Breast epithelium (tissue), 4 donors: ENCODE data around the gene PISD. TPM values are rescaled to one million over a fixed set of nuclear protein-coding genes. Genes with fewer than 3 reads are reported as not detected.
A peak's percentile ranks its signal among the peaks of the same experiment; 100 is the strongest.

Experiments
- DNase-seq, 2 donors: peaks; one replicate each; pipeline ENCODE4 v3.0.0-alpha.2; 2019; ENCODE audit warnings: low spot score in 2 of 2
- H3K27ac ChIP-seq, 2 donors: fragments of 200-600 bp; sonication (generic) in 1 of 2; one replicate each; pipeline ENCODE4 v1.5.1; 2016 to 2019; ENCODE audit warnings: mild to moderate bottlenecking in 1 of 2
- H3K27me3 ChIP-seq, 2 donors: fragments of 200-600 bp; sonication (generic) in 1 of 2; one replicate each; pipeline versions ENCODE4 v1.5.1 to v1.6.0; 2017 to 2019; ENCODE audit warnings: control low read depth in 1 of 2, mild to moderate bottlenecking in 1 of 2
- H3K36me3 ChIP-seq: fragments of 200-600 bp; one replicate; pipeline ENCODE4 v1.5.1; 2019
- H3K4me1 ChIP-seq, 2 donors: fragments of 200-600 bp; sonication (generic); one replicate each; pipeline ENCODE4 v1.5.1; 2016 to 2019; ENCODE audit warnings: control low read depth in 1 of 2
- H3K4me3 ChIP-seq, 3 donors: fragments of 200-600 bp; sonication (generic); 1 replicate in 2 of 3; 2 replicates in 1 of 3; pipeline ENCODE4 v1.5.1; 2016 to 2019; ENCODE audit warnings: mild to moderate bottlenecking in 3 of 3, moderate library complexity in 2 of 3
- H3K9me3 ChIP-seq, 2 donors: fragments of 200-600 bp; sonication (generic) in 1 of 2; one replicate each; pipeline ENCODE4 v1.5.1; 2016 to 2019; ENCODE audit warnings: control low read depth in 1 of 2
- POLR2A ChIP-seq: fragments of 450-650 bp; IDR thresholded peaks from one replicate; pipeline ENCODE4 v1.6.1; 2016; ENCODE audit warnings: antibody characterized with exemption, mild to moderate bottlenecking, moderate library complexity
- POLR2AphosphoS5 ChIP-seq, 3 donors: sonication (generic); formaldehyde crosslinking; IDR thresholded peaks; one replicate each; pipeline ENCODE4 v1.6.1; 2017; ENCODE audit warnings: antibody characterized with exemption in 3 of 3
- intact Hi-C: fragments of 100-400 bp; cut with DNase I; formaldehyde crosslinking; loops from one replicate; pipeline ENCODE4 v1.15.1; 2023; ENCODE audit warnings: low total_unique reads
- total RNA-seq, 3 donors: library from RNA; depleted of rRNA; stranded (reverse); fragments of >200 nt; gene quantifications; one replicate each; pipeline ENCODE4 v1.1.0, GENCODE V29; 2016
- TF ChIP-seq, protein P1 (sequence below), 3 donors: fragments of 450-650 bp; IDR thresholded peaks; one replicate each; pipeline ENCODE4 v1.5.1; 2016 to 2017; ENCODE audit warnings: antibody characterized with exemption in 3 of 3, mild to moderate bottlenecking in 3 of 3, moderate library complexity in 3 of 3

The PISD gene
- total RNA-seq, 3 donors from 2014 or later = 49.6 to 58.7 (median 57.0) TPM

DNA sequence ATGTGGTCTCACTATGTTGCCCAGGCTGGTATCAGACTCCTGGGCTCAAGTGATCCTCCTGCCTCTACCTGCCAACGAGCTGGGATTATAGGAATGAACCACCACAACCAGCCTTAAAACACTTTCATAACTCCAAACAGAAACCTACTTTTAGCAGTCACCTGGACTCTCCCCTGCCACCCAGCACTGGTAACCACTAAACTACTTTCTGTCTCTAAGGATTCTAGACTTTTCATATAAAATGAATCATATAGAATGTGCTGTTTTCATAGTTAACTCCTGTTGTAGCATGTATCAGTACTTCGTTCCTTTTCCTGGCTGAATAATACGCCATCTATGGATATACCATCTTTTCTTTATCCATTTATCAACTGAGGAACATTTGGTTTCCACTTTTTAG is 29.4 kb upstream of the PISD start:
- Histone ChIP-seq H3K4me3 (no peak overlapping the region), H3K27me3 (no peaks in the 10 kb centered on the region), H3K36me3 (no peaks in the 10 kb centered on the region), H3K9me3 (no peaks in the 10 kb centered on the region), H3K4me1 (no peaks in the 10 kb centered on the region), H3K27ac (no peak overlapping the region)
- intact Hi-C loops = no loop called here
- no peak for DNase-seq
- TF ChIP-seq POLR2A (no peak), POLR2AphosphoS5 (IDR thresholded peaks at IDR 0.05) (no peak)
- TF ChIP-seq, protein P1, sequence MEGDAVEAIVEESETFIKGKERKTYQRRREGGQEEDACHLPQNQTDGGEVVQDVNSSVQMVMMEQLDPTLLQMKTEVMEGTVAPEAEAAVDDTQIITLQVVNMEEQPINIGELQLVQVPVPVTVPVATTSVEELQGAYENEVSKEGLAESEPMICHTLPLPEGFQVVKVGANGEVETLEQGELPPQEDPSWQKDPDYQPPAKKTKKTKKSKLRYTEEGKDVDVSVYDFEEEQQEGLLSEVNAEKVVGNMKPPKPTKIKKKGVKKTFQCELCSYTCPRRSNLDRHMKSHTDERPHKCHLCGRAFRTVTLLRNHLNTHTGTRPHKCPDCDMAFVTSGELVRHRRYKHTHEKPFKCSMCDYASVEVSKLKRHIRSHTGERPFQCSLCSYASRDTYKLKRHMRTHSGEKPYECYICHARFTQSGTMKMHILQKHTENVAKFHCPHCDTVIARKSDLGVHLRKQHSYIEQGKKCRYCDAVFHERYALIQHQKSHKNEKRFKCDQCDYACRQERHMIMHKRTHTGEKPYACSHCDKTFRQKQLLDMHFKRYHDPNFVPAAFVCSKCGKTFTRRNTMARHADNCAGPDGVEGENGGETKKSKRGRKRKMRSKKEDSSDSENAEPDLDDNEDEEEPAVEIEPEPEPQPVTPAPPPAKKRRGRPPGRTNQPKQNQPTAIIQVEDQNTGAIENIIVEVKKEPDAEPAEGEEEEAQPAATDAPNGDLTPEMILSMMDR (IDR thresholded peaks at IDR 0.05) = no peak

DNA sequence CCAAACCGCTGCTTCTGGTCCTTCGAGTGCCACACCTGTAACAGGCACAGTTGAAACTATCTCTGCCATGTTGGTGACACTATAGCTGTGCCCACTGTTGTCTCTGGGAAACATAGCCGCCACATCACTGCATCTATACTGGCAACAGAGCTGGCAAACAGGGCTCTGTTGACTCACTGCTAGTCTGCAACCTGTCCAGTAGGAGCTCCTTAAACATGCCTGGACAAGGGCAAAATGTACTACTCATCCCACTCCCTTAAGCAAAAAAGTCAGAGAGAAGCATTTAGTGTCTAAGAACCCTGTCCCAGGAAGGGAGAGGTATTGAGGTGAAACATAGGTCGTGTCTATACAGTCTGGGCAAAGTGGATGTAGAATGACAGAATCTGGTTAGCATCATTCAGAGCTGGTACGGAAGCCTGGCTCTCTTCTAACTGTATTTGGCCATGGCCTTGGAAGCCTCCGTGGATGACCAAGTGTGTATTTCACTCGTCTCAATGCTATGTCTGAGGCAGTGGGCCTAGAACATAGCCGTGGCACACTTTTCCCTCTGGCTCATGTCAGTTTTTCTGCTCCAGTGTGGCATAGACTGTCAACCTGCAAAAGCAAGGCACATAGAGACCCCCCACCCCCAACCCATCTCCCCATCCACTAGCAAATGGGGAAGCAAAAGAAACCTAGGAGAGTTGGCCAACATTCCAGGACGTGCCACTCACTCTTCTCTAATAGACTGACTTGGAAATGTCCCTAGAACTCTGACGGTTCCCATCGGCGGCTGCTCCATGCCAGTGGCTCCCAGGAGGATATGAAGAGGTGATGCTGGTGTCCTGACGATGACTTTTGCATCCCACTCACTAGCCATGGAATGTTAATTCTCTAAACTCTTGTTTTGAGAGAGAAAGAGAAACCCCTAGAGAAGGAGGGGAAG is 21.4 kb upstream of the PISD start:
- Histone ChIP-seq H3K36me3 (no peaks in the 10 kb centered on the region), H3K27ac (peak overlapping the region; percentile 54 to 69), H3K4me1 (no peaks in the 10 kb centered on the region), H3K4me3 (no peak overlapping the region), H3K9me3 (no peaks in the 10 kb centered on the region), H3K27me3 (no peaks in the 10 kb centered on the region)
- TF ChIP-seq POLR2A (no peak), POLR2AphosphoS5 (IDR thresholded peaks at IDR 0.05) (no peak)
- TF ChIP-seq, protein P1 (IDR thresholded peaks at IDR 0.05) = no peak
- DNase-seq = no peak
- intact Hi-C loops = no loop called here

DNA sequence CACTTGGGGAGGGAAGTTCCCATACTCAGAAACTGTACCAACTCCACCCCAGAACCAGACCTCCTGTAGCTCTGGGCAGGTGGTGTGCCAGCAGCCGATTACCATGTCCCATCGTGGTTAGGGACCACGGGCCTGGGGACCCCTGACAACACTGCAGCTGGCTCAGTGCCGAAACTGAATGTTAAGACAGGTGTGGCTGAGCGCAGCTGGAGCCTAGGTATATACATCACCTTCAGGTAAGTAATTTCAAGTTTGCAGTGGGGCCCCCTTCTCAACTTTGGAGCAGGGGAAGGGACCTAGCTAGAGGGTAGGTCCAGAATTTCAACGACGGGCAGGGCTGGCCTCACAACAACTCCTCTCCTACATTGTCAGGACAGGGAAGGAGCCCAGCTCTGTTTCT is 20.7 kb upstream of the PISD start:
- Histone ChIP-seq H3K27me3 (no peaks in the 10 kb centered on the region), H3K9me3 (no peaks in the 10 kb centered on the region), H3K4me1 (no peaks in the 10 kb centered on the region), H3K4me3 (no peak overlapping the region), H3K27ac (peak overlapping the region; percentile 54 to 69), H3K36me3 (no peaks in the 10 kb centered on the region)
- TF ChIP-seq POLR2A = no peak
- TF ChIP-seq POLR2AphosphoS5 (IDR thresholded peaks at IDR 0.05) = no peak
- TF ChIP-seq, protein P1 (IDR thresholded peaks at IDR 0.05) = no peak
- intact Hi-C loops = no loop called here
- DNase-seq = no peak

DNA sequence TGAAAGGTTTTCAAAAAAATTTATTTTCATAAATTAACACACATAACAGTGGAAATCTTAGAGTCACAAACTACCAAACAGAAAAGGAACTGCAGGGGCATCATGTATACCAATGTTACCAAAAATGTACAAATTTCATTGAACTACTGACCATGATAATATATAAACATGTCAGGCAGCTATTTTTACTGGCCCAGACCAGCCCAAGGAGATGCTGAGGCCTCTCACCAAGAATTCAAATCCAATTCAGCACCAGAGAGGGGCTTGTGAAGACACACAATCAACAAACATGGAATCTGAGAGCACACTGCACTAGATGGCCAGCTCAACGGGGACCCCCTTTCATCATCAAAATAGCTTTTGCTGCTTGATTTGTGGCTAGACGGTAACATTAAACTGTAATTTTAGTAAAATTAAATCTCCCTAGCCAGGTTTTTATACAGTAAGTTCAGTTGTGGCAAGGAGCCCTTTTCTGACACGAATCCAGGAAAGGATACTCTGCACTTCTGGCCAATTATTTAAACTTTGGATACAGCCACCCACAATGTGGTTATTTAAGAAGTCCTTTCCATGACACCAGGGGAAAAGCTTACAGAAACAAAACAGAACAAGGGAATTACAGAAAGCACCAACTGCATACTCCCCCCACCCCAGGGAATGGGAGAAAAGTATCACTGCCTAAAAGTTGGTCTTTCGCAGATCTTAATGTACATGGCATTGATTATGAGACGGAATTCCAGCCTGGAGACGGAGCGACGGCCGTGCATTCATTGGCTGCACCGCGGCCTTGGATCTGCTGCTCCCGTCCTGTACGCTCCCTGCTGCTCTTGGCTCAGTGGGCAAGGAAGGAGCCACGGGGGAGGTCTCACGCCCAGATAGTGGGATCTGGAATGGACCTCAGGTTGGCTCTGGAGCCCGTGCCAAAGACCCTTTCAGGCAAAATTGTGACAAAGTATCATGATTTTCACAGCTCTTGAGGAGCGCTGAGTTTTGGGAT is 19.6 kb upstream of the PISD start:
- intact Hi-C loops = no loop called here
- DNase-seq = no peak
- H3K27ac ChIP-seq = peak overlapping the region; percentile 17 to 60

More for the DNA sequence above, 19.6 kb upstream of the PISD start:
- Histone ChIP-seq H3K27me3 (no peaks in the 10 kb centered on the region), H3K4me1 (no peaks in the 10 kb centered on the region), H3K9me3 (no peaks in the 10 kb centered on the region), H3K4me3 (no peak overlapping the region), H3K36me3 (no peaks in the 10 kb centered on the region)
- TF ChIP-seq POLR2AphosphoS5 (IDR thresholded peaks at IDR 0.05) (no peak), POLR2A (no peak)
- TF ChIP-seq, protein P1 (IDR thresholded peaks at IDR 0.05) = no peak
